CD4-positive, alpha-beta T cell treated with Interleukin-12 subunit alpha and Interleukin-12 subunit beta, for 1 hour (primary cell): ENCODE measurements around the gene PIK3R1.
A peak's percentile ranks its signal among the peaks of the same experiment; 100 is the strongest.

Source experiments
- DNase-seq: peaks from one replicate; pipeline ENCODE4 v3.0.0-alpha.2; 2020

PIK3R1 gene

DNA sequence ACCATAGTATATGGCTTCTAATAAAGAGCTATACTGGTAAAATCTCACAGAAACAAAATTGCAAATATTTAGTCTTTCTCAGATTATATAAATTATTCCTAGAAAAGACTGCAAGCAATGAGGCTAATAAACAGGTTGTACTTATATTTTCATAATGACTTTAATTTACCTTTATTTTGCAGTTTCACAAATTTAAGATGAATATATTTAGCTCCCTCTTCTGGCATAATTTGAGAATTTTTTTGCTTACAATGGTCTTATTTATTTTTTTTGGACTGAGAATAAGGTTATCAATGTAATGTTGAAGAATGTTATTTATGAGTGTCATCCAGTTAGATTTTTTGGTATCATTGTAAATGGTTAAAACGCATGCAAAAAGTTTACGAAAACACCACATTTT lies 56.7 kb downstream of the PIK3R1 start:
- peak; percentile 49 for DNase-seq

DNA sequence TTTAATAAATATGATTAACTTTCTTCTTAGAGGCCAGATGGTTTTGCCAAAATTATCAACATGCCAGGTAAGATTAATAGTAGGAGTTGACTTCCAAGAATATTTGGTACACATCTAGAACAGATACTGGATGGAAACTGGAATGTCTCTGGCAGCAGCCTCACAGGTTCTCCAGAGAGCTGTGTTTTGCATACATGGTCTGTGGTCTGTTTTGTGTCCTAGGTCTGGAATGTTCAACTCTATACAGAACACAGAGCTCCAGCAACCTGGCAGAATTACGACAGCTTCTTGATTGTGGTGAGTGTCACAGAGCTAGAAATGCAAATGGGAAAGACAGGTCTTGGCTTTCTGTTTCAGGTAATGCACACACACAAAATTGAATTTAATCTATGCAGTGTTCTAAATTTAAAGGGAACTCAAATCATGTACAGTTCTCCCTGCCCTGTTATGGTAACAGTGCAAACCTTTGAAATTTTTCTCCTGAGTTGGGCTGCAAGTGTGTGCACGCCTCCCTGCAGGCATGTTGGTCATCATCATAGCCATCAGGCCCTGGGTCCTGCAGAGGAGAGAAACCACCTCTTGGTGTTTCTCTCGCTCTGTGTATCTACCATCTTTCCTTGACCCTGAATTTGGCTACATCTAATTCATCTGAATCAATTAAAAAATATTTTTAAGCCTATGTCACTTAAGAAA lies 58.3 kb downstream of the PIK3R1 start:
- DNase-seq, result no peak

DNA sequence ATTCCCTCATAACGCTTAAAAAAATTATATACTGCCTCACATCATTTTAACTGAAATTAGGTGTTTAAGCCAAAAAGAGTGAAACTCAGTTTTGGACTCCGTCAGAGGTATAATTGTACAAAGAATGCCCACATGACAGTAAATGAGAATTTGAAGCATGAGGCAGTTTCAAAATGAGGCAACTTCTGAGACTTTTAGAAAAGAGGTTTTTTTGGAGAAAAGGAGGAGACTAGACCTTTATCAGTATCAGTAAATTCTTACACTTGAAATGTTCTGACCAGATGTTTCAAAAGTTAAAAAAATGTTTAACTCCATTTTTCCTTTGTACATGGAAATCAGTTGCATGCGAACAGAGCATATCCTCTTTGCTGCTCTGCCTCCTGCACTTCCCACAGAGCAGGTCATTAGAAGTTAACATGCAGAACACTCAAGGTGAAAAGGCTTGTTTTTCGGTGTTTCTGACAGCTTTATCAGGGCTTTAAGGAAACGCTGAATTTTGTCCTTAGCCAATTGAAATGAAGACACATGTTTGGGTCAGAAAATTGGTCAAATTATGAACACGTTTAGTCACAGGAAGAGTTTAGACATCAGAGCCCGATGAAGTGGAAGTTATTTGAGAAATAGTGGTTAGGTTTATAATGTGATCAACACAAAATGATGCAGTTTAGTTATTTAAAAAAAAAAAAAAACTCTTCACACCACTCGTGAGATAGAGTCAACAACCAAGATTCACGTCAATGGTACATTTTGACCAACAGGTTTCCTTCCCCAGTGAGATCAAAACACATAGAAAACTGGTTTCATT lies 59.5 kb downstream of the PIK3R1 start:
- DNase-seq, result peak; percentile 67

DNA sequence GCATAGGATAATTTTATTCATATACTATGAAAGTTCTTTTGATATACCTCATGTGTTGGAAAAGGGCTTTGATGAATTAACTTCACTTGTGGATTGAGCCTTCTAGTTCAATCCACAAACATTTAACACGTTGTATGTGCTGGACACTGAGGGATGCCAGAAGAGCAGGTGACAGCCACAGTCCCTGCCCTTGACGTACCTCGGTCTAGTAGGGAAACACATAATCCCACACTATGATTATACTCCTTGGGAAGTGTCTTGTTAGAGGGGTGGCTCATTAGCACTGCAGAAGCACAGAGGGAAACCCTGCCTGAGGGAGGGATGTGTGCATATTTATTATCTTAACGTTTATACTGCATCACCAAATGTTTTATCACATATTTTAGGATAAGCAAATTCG lies 61.2 kb downstream of the PIK3R1 start:
- DNase-seq, result no peak

DNA sequence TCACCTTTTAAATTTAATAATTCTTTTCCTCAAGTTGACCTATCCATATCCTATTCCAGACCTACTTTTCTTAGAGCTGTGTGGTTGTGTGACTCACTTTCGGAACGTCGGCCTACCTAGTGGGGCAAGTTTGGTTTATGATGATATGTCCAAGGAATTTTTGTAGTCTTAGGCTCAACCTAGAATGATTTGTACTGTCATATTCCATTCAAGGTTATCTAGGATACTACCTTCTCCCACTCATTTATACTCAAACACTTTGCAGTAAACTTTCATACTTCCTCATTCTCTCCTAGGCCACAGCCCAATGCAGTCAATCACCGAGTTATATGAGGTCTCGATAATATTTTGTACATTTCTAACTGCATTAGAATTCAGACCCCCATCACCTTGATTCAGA lies 61.9 kb downstream of the PIK3R1 start:
- no peak for DNase-seq

DNA sequence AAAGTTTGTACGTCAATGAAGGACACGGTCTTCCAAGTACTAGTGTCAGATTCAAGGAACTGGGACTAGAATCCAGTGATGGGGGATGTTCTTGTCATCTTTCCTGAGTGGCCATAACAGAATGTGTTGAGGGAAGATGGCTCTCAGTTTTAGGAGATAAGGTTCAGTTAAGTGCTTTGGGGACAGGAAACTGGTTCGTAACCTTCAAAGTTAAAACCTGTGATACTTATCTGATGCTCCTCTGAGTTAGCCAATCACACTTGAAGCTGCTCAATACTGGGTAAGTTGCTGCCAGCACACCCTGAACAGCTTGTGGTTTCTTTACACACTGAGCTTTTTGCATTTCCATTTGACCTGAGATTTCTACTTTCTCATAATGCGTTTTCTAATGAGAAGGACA lies 64.4 kb downstream of the PIK3R1 start:
- peak; percentile 84 for DNase-seq

DNA sequence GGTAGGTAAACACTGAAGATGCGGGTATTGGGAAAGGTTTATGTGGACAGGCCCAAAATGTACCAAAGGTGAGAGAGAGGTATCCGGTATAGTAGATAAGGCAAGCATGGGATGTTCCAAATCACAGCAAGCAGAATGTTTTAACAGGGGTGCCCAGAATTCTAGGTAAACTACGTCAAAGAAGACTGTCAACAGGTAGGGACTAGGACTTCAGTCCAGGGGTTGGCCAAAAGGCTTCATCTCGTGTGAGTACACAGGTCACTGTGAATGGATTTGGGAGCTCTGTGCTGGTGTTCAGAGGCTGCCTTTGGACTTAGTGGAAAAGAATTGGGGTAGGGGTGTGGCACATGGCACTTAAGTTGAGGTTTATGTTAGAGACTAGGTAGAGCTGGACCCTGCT lies 66.4 kb downstream of the PIK3R1 start:
- no peak for DNase-seq

DNA sequence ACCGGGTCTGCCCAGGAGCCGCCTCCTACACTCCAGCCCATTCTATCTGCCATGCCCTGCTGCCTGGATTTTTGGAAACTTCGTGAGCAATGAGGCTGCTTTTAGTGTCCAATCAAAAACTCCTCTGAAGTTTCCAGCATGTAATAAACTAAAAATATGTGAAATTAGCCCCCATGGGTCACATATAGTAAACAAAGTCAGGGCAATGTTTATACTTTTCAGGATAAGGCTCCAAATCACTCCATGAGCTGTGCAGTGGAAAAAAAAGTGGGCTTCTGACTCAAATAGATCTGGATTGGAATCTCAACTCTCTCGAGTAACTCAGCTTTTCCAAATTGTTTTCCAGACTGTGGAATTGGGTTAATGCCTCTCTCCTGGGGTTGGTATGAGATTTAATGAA lies 68.2 kb downstream of the PIK3R1 start:
- no peak for DNase-seq

DNA sequence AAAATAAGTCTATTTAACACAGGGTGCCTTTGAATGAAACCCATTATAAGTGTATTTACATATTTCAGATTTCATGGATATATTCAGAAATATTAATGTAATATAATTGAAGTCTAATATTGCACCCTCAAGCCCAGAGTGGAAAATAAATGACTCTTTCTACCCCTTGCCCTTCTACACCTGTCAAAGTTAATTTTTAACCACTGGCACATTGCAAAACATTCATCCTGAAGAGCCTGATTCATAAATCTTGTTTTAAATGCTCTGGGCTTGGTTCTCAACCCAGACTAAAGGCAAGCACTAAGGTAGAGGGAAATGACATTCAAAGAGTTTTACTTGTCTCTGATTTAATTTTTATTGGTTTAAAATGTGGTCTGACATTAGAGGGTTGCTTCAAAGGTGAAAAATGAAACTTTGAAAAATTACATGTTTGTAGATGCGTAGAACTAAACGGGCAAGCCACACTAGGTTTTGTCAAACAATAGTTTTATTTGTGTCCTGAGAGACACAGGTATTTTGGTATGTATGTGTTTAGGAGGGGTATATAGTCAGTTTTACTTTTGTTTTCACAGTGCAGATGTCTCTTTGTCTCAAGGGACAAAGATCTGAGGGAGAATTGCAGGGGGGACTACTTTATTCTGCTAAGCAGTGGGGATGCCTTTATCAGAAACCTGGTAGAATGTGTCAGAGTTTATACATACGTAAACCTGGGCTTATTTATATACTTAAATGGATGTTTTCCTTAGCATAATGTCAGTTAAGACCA lies 69.7 kb downstream of the PIK3R1 start:
- no peak for DNase-seq

DNA sequence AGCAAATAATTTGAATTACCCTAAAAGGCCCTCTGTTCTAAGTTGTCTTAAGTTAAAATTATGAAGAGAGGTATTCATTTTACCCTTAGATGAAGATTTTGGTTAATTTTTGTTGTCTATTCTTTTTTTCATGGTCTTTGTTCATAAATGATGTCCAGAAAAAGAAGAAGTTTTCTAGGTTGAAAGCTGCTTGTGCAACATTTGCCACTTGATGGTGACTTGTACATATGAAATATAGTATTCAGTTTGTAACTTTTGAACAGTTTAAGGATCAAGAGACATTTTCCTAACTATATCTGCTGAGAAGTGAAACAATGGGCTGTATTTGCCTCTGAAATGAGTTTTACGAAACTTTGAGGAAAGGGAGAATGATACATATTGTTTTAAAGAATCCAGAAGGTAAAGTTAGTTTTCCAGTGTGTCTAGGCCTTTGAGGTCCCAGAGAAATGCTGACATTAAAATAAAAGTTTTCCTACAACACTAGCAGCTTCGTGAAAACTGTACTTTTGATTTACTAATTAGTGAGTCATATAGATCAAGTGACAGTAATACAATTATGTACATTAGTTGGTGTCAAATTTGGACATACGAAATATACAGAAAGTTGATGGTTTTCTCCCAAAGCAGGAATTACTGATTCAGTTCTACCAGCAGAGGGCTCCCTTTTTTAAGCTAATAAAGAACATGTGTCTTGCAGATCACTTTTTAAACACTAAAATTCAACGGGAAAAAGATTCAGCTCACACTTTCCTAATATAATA lies 70.5 kb downstream of the PIK3R1 start:
- DNase-seq, result peak; percentile 72

DNA sequence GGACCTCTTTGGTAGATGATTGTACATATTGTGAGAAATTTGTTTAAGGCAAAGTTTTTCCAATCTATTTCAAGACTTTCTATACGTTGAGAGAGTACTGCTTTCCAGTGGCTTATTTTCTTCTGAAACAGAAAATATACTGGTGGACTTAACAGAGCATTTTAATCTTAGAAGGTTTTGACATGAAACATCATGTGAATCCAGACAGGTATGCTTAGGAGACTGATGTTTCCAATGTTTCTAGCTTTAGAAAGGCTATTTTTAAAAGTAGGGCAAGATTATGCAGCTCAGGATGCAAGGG lies 71.0 kb downstream of the PIK3R1 start:
- no peak for DNase-seq

DNA sequence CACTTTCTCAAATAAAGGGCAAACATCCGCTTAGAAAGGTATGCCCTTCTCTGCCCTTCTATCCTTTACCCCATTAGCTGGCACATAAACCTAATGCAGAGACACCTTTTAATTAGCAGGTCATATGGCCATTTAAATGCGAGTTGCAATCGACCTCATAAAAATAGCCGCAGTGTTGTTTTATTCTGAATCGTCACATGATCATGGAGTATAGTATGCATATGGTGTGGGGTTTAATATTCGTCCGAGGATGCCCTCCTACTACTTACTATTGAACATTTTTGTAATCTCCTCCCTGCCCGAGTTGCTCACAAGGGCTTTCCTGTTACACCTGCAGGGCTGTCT lies 72.0 kb downstream of the PIK3R1 start:
- no peak for DNase-seq

DNA sequence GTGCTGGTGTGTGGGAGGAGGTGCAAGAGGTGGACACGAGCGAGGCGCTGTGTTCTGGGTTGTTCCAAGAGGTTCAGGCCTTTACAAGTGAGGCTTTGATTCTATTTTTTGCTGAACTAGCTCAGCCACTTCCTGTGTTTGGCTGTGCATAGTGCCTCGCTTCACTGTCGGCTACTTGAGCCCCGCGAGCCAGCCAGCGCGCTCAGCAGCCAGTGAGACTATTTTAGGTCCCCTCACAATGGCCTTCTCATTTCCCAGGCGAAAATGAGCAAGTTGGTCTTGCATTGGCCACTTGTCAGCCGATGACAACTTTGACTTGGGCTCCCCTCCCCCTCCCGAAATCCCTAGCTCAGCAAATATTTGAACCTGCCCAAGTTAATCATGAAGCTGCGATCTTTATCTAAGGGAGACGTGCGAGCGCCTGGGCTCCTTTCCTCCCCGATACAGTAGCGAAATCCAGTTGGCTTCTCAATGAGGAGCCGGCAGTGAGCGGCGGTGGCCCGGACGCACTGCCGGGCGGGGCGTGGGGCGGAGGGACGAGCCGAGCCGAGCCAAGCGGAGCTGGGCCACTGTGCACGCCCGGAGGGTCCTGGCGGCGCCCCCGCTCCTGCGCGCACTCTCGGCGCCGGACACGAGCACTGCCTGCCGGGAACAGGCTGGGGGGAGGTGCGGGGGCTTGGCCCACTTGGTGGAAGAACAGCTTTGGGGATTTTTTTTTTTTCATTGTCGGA lies 72.6 kb downstream of the PIK3R1 start:
- peak; percentile 63 for DNase-seq

DNA sequence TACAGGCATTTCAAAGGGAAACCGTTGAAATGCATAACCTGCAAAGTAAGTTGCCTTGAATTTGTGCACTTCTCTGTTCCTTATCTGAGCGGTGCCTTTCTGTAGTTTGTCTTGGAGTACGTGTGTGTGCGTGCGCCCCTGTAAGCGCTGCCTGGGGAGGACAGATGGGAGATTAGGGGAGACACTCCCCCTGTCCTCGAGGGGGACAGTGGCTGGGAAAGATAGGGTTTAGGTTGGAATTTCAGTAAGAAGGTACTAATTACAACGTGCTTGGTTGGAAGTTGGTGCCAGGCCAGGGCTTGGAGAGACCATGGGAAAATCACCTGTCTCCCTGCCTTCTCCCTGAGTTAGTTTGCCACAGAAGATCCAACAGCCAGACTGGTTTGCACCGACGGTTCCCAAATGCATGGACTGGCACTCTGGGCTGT lies 73.2 kb downstream of the PIK3R1 start:
- no peak for DNase-seq

DNA sequence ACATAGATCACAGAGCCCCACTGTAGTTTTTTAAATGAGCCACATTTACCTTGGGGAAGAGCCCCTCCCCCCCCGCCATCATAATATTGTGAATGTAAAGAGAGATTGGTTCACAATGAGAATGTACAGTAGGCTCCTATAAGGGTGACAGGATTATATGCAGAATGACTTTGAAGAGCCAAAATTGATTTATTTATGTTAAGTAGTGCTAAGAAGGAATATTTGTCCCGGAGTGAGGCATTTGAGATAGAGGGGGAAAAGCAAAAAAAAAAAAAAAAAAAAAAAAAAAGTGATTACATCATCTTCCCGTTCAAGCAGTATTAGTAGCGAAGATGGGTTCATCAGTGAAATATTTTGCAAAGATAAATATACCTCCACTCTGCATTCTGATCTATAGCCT lies 73.9 kb downstream of the PIK3R1 start:
- no peak for DNase-seq

DNA sequence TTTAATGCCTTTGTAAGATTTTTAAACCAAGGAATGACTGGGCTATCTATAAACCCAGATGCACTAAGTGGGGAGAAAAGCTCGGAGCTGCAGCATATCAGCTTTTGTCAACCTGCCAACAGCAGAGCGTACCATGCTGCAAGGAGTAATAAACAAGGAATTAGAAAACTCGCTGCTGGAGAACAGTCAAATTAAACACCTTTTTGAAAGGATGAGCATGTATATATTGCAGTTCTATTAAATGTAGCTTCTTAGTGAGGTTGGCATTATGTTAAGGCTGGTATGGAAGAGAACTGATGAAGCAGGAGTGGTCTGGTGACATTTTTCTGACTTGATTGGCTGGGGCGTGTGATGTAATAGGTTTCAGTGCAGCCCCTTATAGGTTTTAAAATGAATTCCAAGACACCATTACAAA lies 74.7 kb downstream of the PIK3R1 start:
- no peak for DNase-seq

DNA sequence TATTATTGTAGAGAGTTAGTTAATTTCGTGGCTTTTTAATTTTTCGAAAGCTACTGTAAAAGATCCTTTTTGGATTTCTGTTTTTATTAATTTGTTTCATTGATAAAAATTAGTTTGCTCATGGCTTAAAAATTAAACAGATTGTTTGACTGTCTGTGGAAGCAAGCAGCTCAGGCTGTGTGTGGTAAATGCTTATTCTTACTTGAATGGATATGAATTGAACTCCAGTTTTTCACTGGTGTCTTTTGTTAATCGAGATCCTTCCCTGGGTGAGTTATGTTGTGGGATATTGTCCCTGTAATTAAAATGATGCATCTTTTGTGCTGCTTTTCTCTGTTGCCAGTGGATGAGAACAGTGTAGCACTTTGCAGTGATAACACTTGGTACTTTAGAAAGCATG lies 75.3 kb downstream of the PIK3R1 start:
- no peak for DNase-seq

DNA sequence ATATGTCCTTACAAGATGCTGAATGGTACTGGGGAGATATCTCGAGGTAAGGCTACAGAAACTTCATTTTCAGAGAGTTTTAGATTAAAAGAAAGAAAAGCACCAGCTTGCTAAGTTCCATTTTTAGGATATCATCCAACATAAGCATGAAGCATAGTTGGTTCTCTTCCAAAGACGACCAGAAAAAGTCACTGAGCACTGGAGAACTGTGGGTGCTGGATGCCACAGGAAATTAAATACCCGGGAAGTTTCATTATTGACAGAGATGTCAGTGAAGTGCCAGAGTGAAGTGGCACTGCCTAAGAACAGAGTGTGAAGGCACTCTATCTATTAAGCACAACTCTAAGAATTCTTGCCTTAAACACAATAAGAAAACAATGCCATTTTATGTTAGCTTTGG lies 76.8 kb downstream of the PIK3R1 start:
- DNase-seq, result no peak

DNA sequence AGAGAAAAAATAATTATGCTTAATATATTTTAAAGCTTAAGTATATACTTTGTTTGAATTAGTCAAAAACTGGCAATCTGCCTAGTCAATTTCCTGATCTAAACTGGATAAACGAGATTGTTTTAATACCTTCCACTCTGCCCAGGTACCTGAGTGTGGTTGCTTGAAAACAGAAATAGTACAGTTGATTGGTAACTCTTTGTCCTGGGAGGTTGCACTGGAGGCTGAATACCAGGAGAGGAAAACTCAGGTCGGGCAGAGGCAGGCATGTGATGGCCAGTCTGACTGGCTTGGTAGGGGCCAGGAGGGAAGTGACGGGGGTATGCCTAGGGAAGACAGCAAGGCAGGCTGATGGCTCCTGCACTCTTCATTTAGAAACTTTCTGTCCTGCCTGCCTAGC lies 80.2 kb downstream of the PIK3R1 start:
- no peak for DNase-seq

DNA sequence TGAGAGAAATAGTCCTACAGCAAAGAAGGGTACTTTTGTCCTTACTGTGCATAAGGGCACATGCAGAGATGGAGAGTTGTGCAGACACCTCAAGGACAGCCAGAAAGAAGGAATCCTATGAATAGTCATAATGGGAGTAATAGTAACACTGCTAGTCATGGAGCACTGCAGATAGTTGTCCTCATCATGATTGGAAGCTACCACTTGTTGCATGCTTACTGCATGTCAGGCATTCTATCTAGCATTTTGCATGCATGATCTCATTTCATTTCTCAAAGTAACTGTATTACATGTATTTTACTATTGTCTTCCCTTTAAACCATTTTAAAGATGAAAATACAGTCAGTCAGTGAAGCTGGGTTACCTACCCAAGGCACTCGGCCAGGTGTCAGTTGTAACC lies 81.3 kb downstream of the PIK3R1 start:
- DNase-seq, result no peak

DNA sequence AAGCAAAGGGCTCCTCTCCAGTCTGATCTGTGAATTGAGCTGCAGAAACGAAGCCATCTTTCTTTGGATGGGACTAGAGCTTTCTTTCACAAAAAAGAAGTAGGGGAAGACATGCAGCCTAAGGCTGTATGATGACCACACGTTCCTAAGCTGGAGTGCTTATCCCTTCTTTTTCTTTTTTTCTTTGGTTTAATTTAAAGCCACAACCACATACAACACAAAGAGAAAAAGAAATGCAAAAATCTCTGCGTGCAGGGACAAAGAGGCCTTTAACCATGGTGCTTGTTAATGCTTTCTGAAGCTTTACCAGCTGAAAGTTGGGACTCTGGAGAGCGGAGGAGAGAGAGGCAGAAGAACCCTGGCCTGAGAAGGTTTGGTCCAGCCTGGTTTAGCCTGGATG lies 82.1 kb downstream of the PIK3R1 start:
- no peak for DNase-seq

DNA sequence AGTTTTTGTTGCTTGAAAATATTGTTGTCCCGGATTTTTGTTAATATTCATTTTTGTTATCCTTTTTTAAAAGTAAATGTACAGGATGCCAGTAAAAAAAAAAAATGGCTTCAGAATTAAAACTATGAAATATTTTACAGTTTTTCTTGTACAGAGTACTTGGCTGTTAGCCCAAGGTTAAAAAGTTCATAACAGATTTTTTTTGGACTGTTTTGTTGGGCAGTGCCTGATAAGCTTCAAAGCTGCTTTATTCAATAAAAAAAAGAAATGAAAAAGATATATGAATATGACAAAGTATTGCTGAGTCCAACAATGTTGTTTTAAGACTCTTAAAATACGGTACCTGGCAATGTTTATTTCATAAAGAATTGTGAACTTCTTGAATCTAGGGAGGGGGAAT lies 82.9 kb downstream of the PIK3R1 start:
- DNase-seq, result no peak

DNA sequence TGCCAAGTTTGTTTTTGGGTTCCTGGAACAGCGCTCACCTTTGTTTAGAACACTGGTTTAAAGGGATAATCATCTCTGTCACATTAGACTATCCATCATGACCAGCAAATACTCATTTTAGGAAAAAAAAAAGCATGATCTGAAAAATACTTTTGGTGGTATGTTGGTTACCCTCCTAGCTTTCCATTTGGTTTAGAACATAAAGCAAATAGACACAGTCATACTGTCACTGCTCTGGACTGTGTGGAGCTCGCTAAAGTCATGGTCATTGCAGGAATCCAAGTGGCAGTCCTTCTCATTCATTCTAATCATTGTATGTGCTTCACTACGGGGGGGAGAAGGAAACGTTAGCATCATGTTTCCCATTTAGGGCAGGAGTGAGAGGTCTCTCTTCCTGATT lies 83.5 kb downstream of the PIK3R1 start:
- no peak for DNase-seq
